Stomach (tissue), 9 donors: ENCODE data around the gene ZNF892. TPM values are rescaled to one million over a fixed set of nuclear protein-coding genes. Genes with fewer than 3 reads are reported as not detected.
"Not testable (repeated sequence)": the region's sequence is repeated elsewhere in the genome, so short reads cannot be mapped to it uniquely, and the experiment has no call there.

Experiments used
- DNase-seq, 2 donors: peaks; one replicate each; pipeline versions ENCODE4 v3.0.0 to v3.0.0-alpha.2; 2013 to 2019
- H3K27ac ChIP-seq, 5 donors: fragments of 200-600 bp in 4 of 5; sonication (generic) in 4 of 5; one replicate each; pipeline ENCODE4 v1.5.1; 2013 to 2019; ENCODE audit warnings: mild to moderate bottlenecking in 1 of 5, moderate library complexity in 1 of 5
- H3K27me3 ChIP-seq, 3 donors: fragments of 200-600 bp; sonication (generic); one replicate each; pipeline ENCODE4 v1.5.1; 2017 to 2019; ENCODE audit warnings: mixed run types in 1 of 3
- H3K36me3 ChIP-seq, 4 donors: fragments of 200-600 bp; sonication (generic); 1 replicate in 3 of 4; 2 replicates in 1 of 4; pipeline ENCODE4 v1.5.1; 2016 to 2019
- H3K4me1 ChIP-seq, 4 donors: fragments of 200-600 bp; sonication (generic); one replicate each; pipeline ENCODE4 v1.5.1; 2016 to 2019
- H3K4me3 ChIP-seq, 4 donors: fragments of 200-600 bp; sonication (generic) in 3 of 4; one replicate each; pipeline ENCODE4 v1.5.1; 2016 to 2019; ENCODE audit warnings: mild to moderate bottlenecking in 1 of 4
- H3K9me3 ChIP-seq, 4 donors: fragments of 200-600 bp; sonication (generic); one replicate each; pipeline ENCODE4 v1.5.1; 2016 to 2019
- CTCF ChIP-seq, 7 experiments: fragments of 450-650 bp in 4 of 7; fragments of 200-600 bp in 3 of 7; sonication (generic) in 3 of 7; IDR thresholded peaks; one replicate each; pipeline ENCODE4 v1.5.1; 2016 to 2019; ENCODE audit warnings: antibody characterized with exemption in 7 of 7, control low read depth in 2 of 7, mild to moderate bottlenecking in 1 of 7
- EP300 ChIP-seq: sonication (generic); formaldehyde crosslinking; IDR thresholded peaks from one replicate; pipeline ENCODE4 v1.6.1; 2017; ENCODE audit warnings: antibody characterized with exemption
- POLR2A ChIP-seq, 4 donors: fragments of 450-650 bp; IDR thresholded peaks; one replicate each; pipeline ENCODE4 v1.6.1; 2016; ENCODE audit warnings: antibody characterized with exemption in 4 of 4, control low read depth in 2 of 4, mild to moderate bottlenecking in 1 of 4, moderate library complexity in 1 of 4
- POLR2AphosphoS5 ChIP-seq, 3 donors: sonication (generic); formaldehyde crosslinking; IDR thresholded peaks; one replicate each; pipeline ENCODE4 v1.6.1; 2016; ENCODE audit warnings: antibody characterized with exemption in 3 of 3
- WGBS, 5 donors: extraction: QIAGEN DNeasy Blood & Tissue Kit in 3 of 5; methylation state at CpG; one replicate each; pipeline versions ENCODE4 v1.1.5 to v1.1.7; 2013 to 2018; 5-methylcytosine and 5-hydroxymethylcytosine counted together
- intact Hi-C: fragments of 100-400 bp; cut with DNase I; formaldehyde crosslinking; loops from one replicate; pipeline ENCODE4 v1.15.1; 2023; ENCODE audit warnings: low total_unique reads
- polyA plus RNA-seq, 3 donors: library from polyadenylated mRNA; stranded (reverse); fragments of 200-250 nt; gene quantifications; one replicate each; pipeline ENCODE4 v1.2.3, GENCODE V29; 2013
- total RNA-seq, 5 donors: library from RNA; depleted of rRNA; stranded (reverse); fragments of >200 nt; gene quantifications; one replicate each; pipeline versions ENCODE4 v1.1.0 to v1.2.3, GENCODE V29; 2014 to 2016
- donor health status: healthy with polysubstance abuse.
- donor health status: Bipolar disorder and iron deficiency.
- donor health status: healthy.

ZNF892 gene
- total and polyA plus RNA-seq, 8 donors: 0.23 to 12.5 (median 2.3) TPM; not detected in 1

GRCh38 chr2:95234816-95235215 lies 27.5 kb downstream of the ZNF892 start:
- Histone ChIP-seq H3K27ac (no peak overlapping the region), H3K4me1 (no peaks in the 10 kb centered on the region), H3K9me3 (peaks cover 0 to 58% (median 47%) of the 10 kb centered on the region in 4 donors), H3K4me3 (no peak overlapping the region), H3K27me3 (no peaks in the 10 kb centered on the region), H3K36me3 (no peaks in the 10 kb centered on the region)
- TF ChIP-seq POLR2A (IDR thresholded peaks at IDR 0.05): no peak
- TF ChIP-seq EP300: no peak
- no peak for TF ChIP-seq CTCF (IDR thresholded peaks at IDR 0.05)
- TF ChIP-seq POLR2AphosphoS5 (IDR thresholded peaks at IDR 0.05): no peak
- intact Hi-C loops: loop anchor here (5.0 kb wide), 1 partner anchor 77 kb away; no protein-coding TSS in a partner anchor
- DNase-seq: no peak
- 87 to 97% (median 95%) methylated on average over 3 of the region's 3 CpGs for WGBS, 5 donors

- Histone ChIP-seq H3K4me1 (no peaks in the 10 kb centered on the region), H3K4me3 (no peak overlapping the region), H3K27me3 (no peaks in the 10 kb centered on the region), H3K9me3 (peaks cover 13 to 81% (median 65%) of the 10 kb centered on the region in 4 donors), H3K27ac (no peak overlapping the region), H3K36me3 (no peaks in the 10 kb centered on the region)
- intact Hi-C loops: no loop called here
- no peak for DNase-seq
- TF ChIP-seq CTCF (IDR thresholded peaks at IDR 0.05): no peak
- TF ChIP-seq POLR2A (IDR thresholded peaks at IDR 0.05): no peak
- TF ChIP-seq POLR2AphosphoS5 (IDR thresholded peaks at IDR 0.05): no peak
- no peak for TF ChIP-seq EP300
These were observed 30.8 kb downstream of the ZNF892 start for GRCh38 chr2:95238131-95238530.

- no peak for DNase-seq
- no peak overlapping the region for H3K4me3 ChIP-seq
- no peak overlapping the region for H3K27ac ChIP-seq
- H3K27me3 ChIP-seq: no peaks in the 10 kb centered on the region
- WGBS, 5 donors: 92 to 95% (median 94%) methylated on average over 5 of the region's 5 CpGs
- TF ChIP-seq CTCF (IDR thresholded peaks at IDR 0.05) (no peak), EP300 (no peak)
- no peaks in the 10 kb centered on the region for H3K36me3 ChIP-seq
- intact Hi-C loops: no loop called here
- peaks cover 13 to 80% (median 62%) of the 10 kb centered on the region in 4 donors for H3K9me3 ChIP-seq
- no peaks in the 10 kb centered on the region for H3K4me1 ChIP-seq
These were observed 32.8 kb downstream of the ZNF892 start for GRCh38 chr2:95240091-95240490.

- H3K27ac ChIP-seq: no peak overlapping the region
- H3K4me3 ChIP-seq: no peak overlapping the region
- 90 to 96% (median 96%) methylated on average over 5 of the region's 5 CpGs for WGBS, 5 donors
- no peaks in the 10 kb centered on the region for H3K36me3 ChIP-seq
- no peak for TF ChIP-seq POLR2A (IDR thresholded peaks at IDR 0.05)
- TF ChIP-seq EP300: no peak
- intact Hi-C loops: no loop called here
- no peaks in the 10 kb centered on the region for H3K4me1 ChIP-seq
- no peak for DNase-seq
- no peaks in the 10 kb centered on the region for H3K27me3 ChIP-seq
- peaks cover 13 to 78% (median 65%) of the 10 kb centered on the region in 4 donors for H3K9me3 ChIP-seq
These were observed 33.2 kb downstream of the ZNF892 start for GRCh38 chr2:95240556-95240955.

GRCh38 chr2:95242084-95242483 lies 34.8 kb downstream of the ZNF892 start:
- WGBS, 5 donors: 86 to 94% (median 91%) methylated on average over 1 of the region's 1 CpG
- H3K27me3 ChIP-seq, H3K27ac ChIP-seq, H3K4me1 ChIP-seq, H3K36me3 ChIP-seq, H3K4me3 ChIP-seq, DNase-seq, intact Hi-C loops: not testable (repeated sequence)
- H3K9me3 ChIP-seq: peaks cover 13 to 87% (median 68%) of the 10 kb centered on the region in 4 donors

Other genes starting within 250 kb of the ZNF892 start
- gene MAL, start 181.8 kb upstream of the ZNF892 start, total RNA-seq: 10 to 100 TPM in 3 of 5 donors, 1 to 10 TPM in 2; 3.2 to 95.5 (median 15.8) TPM
- gene MAL, start 181.8 kb upstream of the ZNF892 start, polyA plus RNA-seq: 100 to 1,000 TPM in 1 of 3 donors, 10 to 100 TPM in 2; 14.8 to 198 (median 67.2) TPM
- gene MRPS5, start 85.7 kb upstream of the ZNF892 start, total RNA-seq: 10 to 100 TPM; 28.6 to 75.2 (median 43.7) TPM
- gene MRPS5, start 85.7 kb upstream of the ZNF892 start, polyA plus RNA-seq: 10 to 100 TPM; 44.5 to 78.2 (median 49.8) TPM
- gene ZNF514, start 47.7 kb upstream of the ZNF892 start, total RNA-seq: 10 to 100 TPM in 3 of 5 donors, 1 to 10 TPM in 2; 6.4 to 37.5 (median 11.7) TPM
- 10 to 100 TPM in 1 of 3 donors, 1 to 10 TPM in 2; 5.7 to 12.6 (median 5.9) TPM for gene ZNF514, start 47.7 kb upstream of the ZNF892 start, polyA plus RNA-seq
- 1 to 10 TPM in 4 of 5 donors, not detected in 1; 2.8 to 5.1 (median 3.8) TPM for gene ZNF2, start 41.7 kb upstream of the ZNF892 start, total RNA-seq
- gene ZNF2, start 41.7 kb upstream of the ZNF892 start, polyA plus RNA-seq: 1 to 10 TPM; 1.5 to 1.7 (median 1.5) TPM
- 100 to 1,000 TPM in 1 of 5 donors, 10 to 100 TPM in 4; 18.4 to 370 (median 62.2) TPM for gene PROM2, start 66.9 kb downstream of the ZNF892 start, total RNA-seq
- gene PROM2, start 66.9 kb downstream of the ZNF892 start, polyA plus RNA-seq: 10 to 100 TPM in 2 of 3 donors, 1 to 10 TPM in 1; 6.0 to 22.3 (median 14.5) TPM
- gene KCNIP3, start 89.8 kb downstream of the ZNF892 start, total RNA-seq: 1 to 10 TPM in 3 of 5 donors, not detected in 2; 1.3 to 2.4 (median 1.6) TPM
- 1 to 10 TPM; 3.1 to 4.4 (median 3.9) TPM for gene KCNIP3, start 89.8 kb downstream of the ZNF892 start, polyA plus RNA-seq
- gene FAHD2A, start 195.2 kb downstream of the ZNF892 start, total RNA-seq: 10 to 100 TPM; 11.7 to 40.7 (median 14.3) TPM
- gene FAHD2A, start 195.2 kb downstream of the ZNF892 start, polyA plus RNA-seq: 10 to 100 TPM; 26.2 to 31.1 (median 26.6) TPM